K562 (cell line): ENCODE measurements around the gene CNTFR. TPM values are rescaled to one million over a fixed set of nuclear protein-coding genes. Genes with fewer than 3 reads are reported as not detected.

ENCODE experiments used
- ATAC-seq: fragments of 200-7000 bp; cut with Tn5 transposase; 3 replicates; pipeline ENCODE4 v1.9.1; 2020; ENCODE audit warnings: moderate library complexity
- BruUV-seq: library from RNA; stranded (reverse); fragments of 400-500 nt; replicated peaks from 2 replicates; lab custom pipeline; 2021; lab: Mats Ljungman, UMichigan
- CTCF ChIA-PET: fragments of 300-600 bp; formaldehyde crosslinking; extraction: SDS; loops from one replicate; lab custom pipeline; 2021; ENCODE audit warnings: low intra/inter-chr PET ratio; lab: Yijun Ruan, JAX
- POLR2A ChIA-PET: fragments of 300-600, 350-650 bp; sonication (Branson Sonifier 250); formaldehyde crosslinking; extraction: SDS; loops from one replicate; lab custom pipeline; 2021; ENCODE audit warnings: antibody characterized with exemption, inconsistent platforms; lab: Yijun Ruan, JAX
- DNase-seq, 4 experiments: peaks; one replicate each; pipeline versions ENCODE4 v3.0.0 to v3.0.0-alpha.2; 2011 to 2018; ENCODE audit warnings: low spot score in 3 of 4, mixed read lengths in 3 of 4; ENCODE audit errors: extremely low read depth in 1 of 4
- FAIRE-seq: peaks from 2 replicates; lab custom pipeline; 2011; peaks lifted over from hg19 to GRCh38; lab: Jason Lieb, UNC
- H2AFZ ChIP-seq: 2 replicates; pipeline ENCODE4 v1.6.0; 2011; ENCODE audit warnings: low read depth, low read length, control low read depth, inconsistent platforms
- H3K27ac ChIP-seq: fragments of 200-600 bp; 3 replicates; pipeline ENCODE4 v1.8.0; 2011; ENCODE audit warnings: low read depth, mild to moderate bottlenecking, control low read depth, inconsistent platforms, low read length, moderate library complexity, mixed read lengths; ENCODE audit errors: extremely low read depth
- H3K27me3 ChIP-seq, 2 experiments: fragments of 300-600 bp in 1 of 2; 2 replicates in 1 of 2; 3 replicates in 1 of 2; pipeline versions ENCODE4 v1.6.0 to v1.8.0; 2011; ENCODE audit warnings: inconsistent platforms in 2 of 2, low read length in 2 of 2, mild to moderate bottlenecking in 1 of 2, mixed read lengths in 1 of 2, moderate library complexity in 1 of 2; ENCODE audit not compliant: control insufficient read depth in 2 of 2, insufficient read depth in 2 of 2
- H3K36me3 ChIP-seq: fragments of 300-600 bp; 3 replicates; pipeline ENCODE4 v1.8.0; 2011; ENCODE audit warnings: mild to moderate bottlenecking, low read length, inconsistent platforms; ENCODE audit not compliant: control insufficient read depth, insufficient read depth
- H3K4me1 ChIP-seq, 2 experiments: fragments of 200-600 bp in 1 of 2; replicated peaks in 1 of 2; 2 replicates in 1 of 2; 3 replicates in 1 of 2; pipeline versions ENCODE4 v1.5.1 to v1.8.0; 2011; ENCODE audit warnings: inconsistent platforms in 2 of 2, low read length in 2 of 2, mild to moderate bottlenecking in 1 of 2, mixed read lengths in 1 of 2, moderate library complexity in 1 of 2; ENCODE audit not compliant: control insufficient read depth in 2 of 2, insufficient read depth in 2 of 2
- H3K4me2 ChIP-seq: 2 replicates; pipeline ENCODE4 v1.6.1; 2011; ENCODE audit warnings: low read length, control low read depth, inconsistent platforms, mixed read lengths; ENCODE audit not compliant: insufficient read depth
- H3K4me3 ChIP-seq: fragments of 200-600 bp; sonication (generic), shearing (Covaris generic); 2 replicates; pipeline ENCODE4 v1.5.1; 2016; ENCODE audit warnings: control low read depth, inconsistent platforms
- H3K79me2 ChIP-seq: fragments of 200-600 bp; 3 replicates; pipeline ENCODE4 v1.8.0; 2011; ENCODE audit warnings: low read length, inconsistent platforms; ENCODE audit not compliant: control insufficient read depth, insufficient read depth
- H3K9ac ChIP-seq, 2 experiments: 2 replicates each; pipeline versions ENCODE4 v1.6.0 to v1.6.1; 2011; ENCODE audit warnings: low read depth in 2 of 2, low read length in 2 of 2, control low read depth in 1 of 2, inconsistent platforms in 1 of 2, mild to moderate bottlenecking in 1 of 2, mixed read lengths in 1 of 2; ENCODE audit not compliant: insufficient read depth in 1 of 2
- H3K9me1 ChIP-seq: one replicate; pipeline ENCODE4 v1.6.0; 2011; ENCODE audit warnings: inconsistent platforms, mild to moderate bottlenecking, low read length, moderate library complexity; ENCODE audit not compliant: control insufficient read depth, insufficient read depth
- H3K9me3 ChIP-seq: replicated peaks from 2 replicates; pipeline ENCODE4 v1.5.1; 2011; ENCODE audit warnings: low read depth, low read length, inconsistent platforms; ENCODE audit not compliant: control insufficient read depth, insufficient read depth
- H4K20me1 ChIP-seq: replicated peaks from 2 replicates; pipeline ENCODE4 v1.6.1; 2011; ENCODE audit warnings: low read length, inconsistent platforms, mixed read lengths; ENCODE audit not compliant: control insufficient read depth, insufficient read depth
- BRF1 ChIP-seq: IDR thresholded peaks from 3 replicates; pipeline ENCODE4 v1.6.1; 2011; ENCODE audit warnings: borderline replicate concordance, mild to moderate bottlenecking; ENCODE audit not compliant: insufficient read length; ENCODE audit errors: extremely low read depth
- E2F6 ChIP-seq, 2 experiments: IDR thresholded peaks; 2 replicates each; pipeline ENCODE4 v1.6.1; 2011; ENCODE audit warnings: borderline replicate concordance in 1 of 2, control low read depth in 1 of 2, low read depth in 1 of 2, low read length in 1 of 2, mild to moderate bottlenecking in 1 of 2, mixed read lengths in 1 of 2, moderate library complexity in 1 of 2; ENCODE audit not compliant: insufficient read depth in 1 of 2, insufficient read length in 1 of 2, poor library complexity in 1 of 2, severe bottlenecking in 1 of 2; ENCODE audit errors: extremely low read depth in 1 of 2
- EP300 ChIP-seq: IDR thresholded peaks from 2 replicates; pipeline ENCODE4 v1.6.1; 2012; ENCODE audit warnings: low read length, improper control_type of control experiment
- EP400 ChIP-seq: fragments of 450-650 bp; IDR thresholded peaks from 2 replicates; pipeline ENCODE4 v1.6.1; 2017; ENCODE audit warnings: antibody characterized with exemption, mild to moderate bottlenecking, moderate library complexity
- HDAC1 ChIP-seq, 2 experiments: fragments of 450-650 bp; IDR thresholded peaks; 2 replicates each; pipeline ENCODE4 v1.6.1; 2016 to 2017; ENCODE audit warnings: inconsistent platforms in 1 of 2, mild to moderate bottlenecking in 1 of 2, moderate library complexity in 1 of 2
- JUND ChIP-seq, 2 experiments: IDR thresholded peaks; 2 replicates in 1 of 2; 3 replicates in 1 of 2; pipeline ENCODE4 v1.6.1; 2011; ENCODE audit warnings: borderline replicate concordance in 2 of 2, low read depth in 2 of 2, low read length in 2 of 2, improper control_type of control experiment in 1 of 2, missing biosample characterization in 1 of 2, missing genetic modification characterization in 1 of 2, missing genetic modification reagents in 1 of 2
- KHSRP ChIP-seq: fragments of 450-650 bp; IDR thresholded peaks from 2 replicates; pipeline ENCODE4 v1.6.1; 2017
- MYC ChIP-seq, 2 experiments: fragments of 250-450 bp in 1 of 2; sonication (Bioruptor Pico) in 1 of 2; IDR thresholded peaks; 2 replicates each; pipeline versions ENCODE4 v1.5.1 to v1.6.1; 2012 to 2021; ENCODE audit warnings: low read depth in 2 of 2, borderline replicate concordance in 1 of 2, improper control_type of control experiment in 1 of 2, low read length in 1 of 2, mild to moderate bottlenecking in 1 of 2, moderate library complexity in 1 of 2
- PATZ1 ChIP-seq: fragments of 250-450 bp; sonication (Bioruptor Pico); IDR thresholded peaks from 2 replicates; pipeline ENCODE4 v1.5.0; 2020; ENCODE audit warnings: mild to moderate bottlenecking, borderline replicate concordance
- WGBS: fragments of 100-300 bp; shearing (Covaris generic); methylation state at CpG from one replicate; pipeline ENCODE4 v1.1.6; 2016; ENCODE audit warnings: low coverage, mixed read lengths; ENCODE audit not compliant: insufficient coverage; ENCODE audit errors: missing lambda C conversion rate; 5-methylcytosine and 5-hydroxymethylcytosine counted together
- in situ Hi-C: fragments of 300-500 bp; cut with MboI; formaldehyde crosslinking; loops from 4 replicates; pipeline ENCODE4 v1.15.0; 2018; ENCODE audit warnings: inconsistent platforms, mixed read lengths
- intact Hi-C: fragments of 100-400 bp; cut with micrococcal nuclease; formaldehyde crosslinking; loops from 2 replicates; pipeline ENCODE4 v1.14.2; 2022
- polyA plus RNA-seq, 8 experiments: library from polyadenylated mRNA; depleted of rRNA in 4 of 8; stranded (reverse) in 5 of 8; unstranded in 3 of 8; fragments of >200 nt; fragmentation: Nextera tagmentation in 2 of 8; fragmentation: Illumina TruSeq in 1 of 8; extraction: Ambion mirVana in 2 of 8; extraction: Trizol in 1 of 8; gene quantifications; 2 replicates each; pipeline versions ENCODE4 v1.2.1 to v1.2.3, GENCODE V29; 2011 to 2014; ENCODE audit warnings: inconsistent platforms in 1 of 8, missing spikeins in 1 of 8
- total RNA-seq, 7 experiments: library from RNA; depleted of rRNA in 6 of 7; stranded (reverse); fragments of >200 nt in 6 of 7; fragmentation: Illumina TruSeq in 2 of 7; extraction: Trizol in 2 of 7; gene quantifications; 2 replicates each; pipeline versions ENCODE4 v1.2.1 to v1.2.3, GENCODE V29; 2011 to 2021; ENCODE audit warnings: low replicate concordance in 1 of 7
- TF ChIP-seq, protein P1 (sequence below), 2 experiments: fragments of 450-650 bp; conservative IDR thresholded peaks; 2 replicates each; pipeline ENCODE4 v1.6.1; 2017; ENCODE audit warnings: mild to moderate bottlenecking in 2 of 2, moderate library complexity in 2 of 2

Gene CNTFR
- total and polyA plus RNA-seq, 9 of the 15 experiments (the other 6 are each of a cell fraction or from before 2014, with no cell fraction given), result not detected

- ATAC-seq (peak; percentile 5; the same call in 2 of the 3 replicates), DNase-seq (peak in 1 of 4 experiments; percentile 16), FAIRE-seq (no peak)
- peaks cover 5 to 23% of the 10 kb centered on the region in 2 experiments; a peak in 4 of 5 replicates for H3K4me1 ChIP-seq
- WGBS, result 34% methylated on average over 3 of the region's 23 CpGs
- no peaks in the 10 kb centered on the region for H3K9me1 ChIP-seq
- no TSS peak for BruUV-seq
- peaks cover 14% of the 10 kb centered on the region; the same call in 1 of the 3 replicates for H3K36me3 ChIP-seq
- POLR2A ChIA-PET, result interaction anchor here (1.0 to 1.7 kb wide), 2 partner anchors 9 to 18 kb away, joined by 4 to 6 read pairs; partner anchors contain the start of gene GALT
- intact Hi-C loops, result no loop called here
- no peak for TF ChIP-seq KHSRP
- TF ChIP-seq, protein P1, sequence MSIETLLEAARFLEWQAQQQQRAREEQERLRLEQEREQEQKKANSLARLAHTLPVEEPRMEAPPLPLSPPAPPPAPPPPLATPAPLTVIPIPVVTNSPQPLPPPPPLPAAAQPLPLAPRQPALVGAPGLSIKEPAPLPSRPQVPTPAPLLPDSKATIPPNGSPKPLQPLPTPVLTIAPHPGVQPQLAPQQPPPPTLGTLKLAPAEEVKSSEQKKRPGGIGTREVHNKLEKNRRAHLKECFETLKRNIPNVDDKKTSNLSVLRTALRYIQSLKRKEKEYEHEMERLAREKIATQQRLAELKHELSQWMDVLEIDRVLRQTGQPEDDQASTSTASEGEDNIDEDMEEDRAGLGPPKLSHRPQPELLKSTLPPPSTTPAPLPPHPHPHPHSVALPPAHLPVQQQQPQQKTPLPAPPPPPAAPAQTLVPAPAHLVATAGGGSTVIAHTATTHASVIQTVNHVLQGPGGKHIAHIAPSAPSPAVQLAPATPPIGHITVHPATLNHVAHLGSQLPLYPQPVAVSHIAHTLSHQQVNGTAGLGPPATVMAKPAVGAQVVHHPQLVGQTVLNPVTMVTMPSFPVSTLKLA (conservative IDR thresholded peaks at IDR 0.05), result 0 out of 4 replicates have a peak, but pooled peaks of 1 of the 2 experiments have one; percentile 24
- 0 out of 2 replicates have a peak, but pooled peaks have one; percentile 50 for TF ChIP-seq EP400
- TF ChIP-seq JUND (IDR thresholded peaks at IDR 0.05; ENCODE audit: borderline replicate concordance, low read depth, low read length), result no peak
- no peak for TF ChIP-seq JUND (tag; IDR thresholded peaks at IDR 0.05; ENCODE audit: borderline replicate concordance, low read depth, low read length)
- TF ChIP-seq BRF1, result no peak
- no peak for TF ChIP-seq EP300
- TF ChIP-seq PATZ1, result no peak
- TF ChIP-seq E2F6 (IDR thresholded peaks at IDR 0.05; ENCODE audit: borderline replicate concordance in 1 of 2, extremely low read depth in 1 of 2, insufficient read depth in 1 of 2, insufficient read length in 1 of 2, low read depth in 1 of 2, low read length in 1 of 2, poor library complexity in 1 of 2, severe bottlenecking in 1 of 2), result peak in 1 of 2 experiments; percentile 18
- TF ChIP-seq MYC (IDR thresholded peaks at IDR 0.05; ENCODE audit: low read depth, low read length), result peak; percentile 20; the same call in 1 of the 2 replicates
- no peak for TF ChIP-seq MYC (CRISPR knock-in tag; IDR thresholded peaks at IDR 0.05; ENCODE audit: borderline replicate concordance, low read depth)
- no peak for TF ChIP-seq HDAC1 (IDR thresholded peaks at IDR 0.05)
- peak overlapping the region; percentile 92 for H2AFZ ChIP-seq
- H3K4me3 ChIP-seq, result peak overlapping the region; percentile 54
- 0 out of 2 replicates have a peak, but pooled peaks cover 4% of the 10 kb centered on the region for H4K20me1 ChIP-seq
- H3K79me2 ChIP-seq, result peaks cover 18% of the 10 kb centered on the region
- H3K27me3 ChIP-seq, result no peaks in the 10 kb centered on the region
- peak overlapping the region; percentile 82 for H3K4me2 ChIP-seq
- in situ Hi-C loops, result no loop called here
- peak overlapping the region; percentile 65 for H3K27ac ChIP-seq
- no peaks in the 10 kb centered on the region for H3K9me3 ChIP-seq
- H3K9ac ChIP-seq, result peak overlapping the region; percentile 73 to 96
- CTCF ChIA-PET, result no interaction called here
Observed at GRCh38 chr9:34636791-34637355, 47.3 kb upstream of the CNTFR start.
